NT2/D1 (cell line): ENCODE measurements around the gene SLC38A10.

Experiments
- DNase-seq: peaks from one replicate; pipeline ENCODE4 v3.0.0-alpha.2; 2011; ENCODE audit warnings: low read depth, low spot score
- H3K27me3 ChIP-seq: 2 replicates; pipeline ENCODE4 v1.6.0; 2011; ENCODE audit warnings: mild to moderate bottlenecking; ENCODE audit not compliant: insufficient read length, insufficient read depth
- H3K36me3 ChIP-seq: 2 replicates; pipeline ENCODE4 v1.6.1; 2011; ENCODE audit warnings: mild to moderate bottlenecking, low read length, mixed read lengths; ENCODE audit not compliant: insufficient read depth, insufficient read length
- H3K4me1 ChIP-seq: 2 replicates; pipeline ENCODE4 v1.5.1; 2011; ENCODE audit not compliant: insufficient read depth, insufficient read length
- H3K4me3 ChIP-seq: 2 replicates; pipeline ENCODE4 v1.5.1; 2011; ENCODE audit warnings: low read depth; ENCODE audit not compliant: insufficient read length
- H3K9ac ChIP-seq: 2 replicates; pipeline ENCODE4 v1.6.0; 2011; ENCODE audit warnings: low read depth; ENCODE audit not compliant: insufficient read length
- H3K9me3 ChIP-seq: 2 replicates; pipeline ENCODE4 v1.5.1; 2011; ENCODE audit warnings: mild to moderate bottlenecking, low read length; ENCODE audit not compliant: insufficient read depth
- SUZ12 ChIP-seq: IDR thresholded peaks from 2 replicates; pipeline ENCODE4 v1.6.1; 2011; ENCODE audit not compliant: insufficient read length, insufficient read depth; ENCODE audit errors: extremely low read depth
- YY1 ChIP-seq: IDR thresholded peaks from 2 replicates; pipeline ENCODE4 v1.6.1; 2011; ENCODE audit not compliant: insufficient read length, insufficient read depth
- ZNF274 ChIP-seq: IDR thresholded peaks from 2 replicates; pipeline ENCODE4 v1.6.1; 2011; ENCODE audit warnings: mild to moderate bottlenecking, low read depth, low read length

SLC38A10 gene

DNA sequence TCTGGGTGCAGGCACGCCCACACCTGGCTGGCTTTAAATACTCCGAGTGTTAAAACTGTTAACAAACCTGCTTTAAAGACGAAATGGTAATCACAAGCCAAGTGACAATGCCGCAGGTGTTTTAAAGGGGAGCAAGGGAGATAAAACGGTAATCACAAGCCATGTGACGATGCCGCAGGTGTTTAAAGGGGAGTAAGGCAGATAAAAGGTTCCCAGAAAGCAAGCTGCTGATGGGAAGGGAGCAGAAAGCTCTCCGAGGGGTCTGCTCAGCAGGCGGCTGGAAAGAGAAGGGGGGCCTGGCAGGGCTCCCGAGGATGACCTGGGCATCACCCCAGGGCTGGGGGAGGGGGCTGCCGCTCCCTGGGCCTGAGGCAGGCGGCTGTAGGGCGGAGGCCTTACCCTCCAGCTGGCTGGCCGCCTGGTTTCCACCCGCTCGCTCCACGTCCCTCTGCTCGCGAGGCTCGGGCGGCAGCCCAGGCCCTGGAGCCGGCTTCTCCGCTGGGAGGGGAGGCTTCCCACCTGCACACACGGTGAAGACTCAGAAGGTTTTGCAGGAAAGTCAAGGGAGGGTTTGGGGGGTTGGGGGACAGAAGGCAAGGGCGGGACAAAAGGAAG lies 43.9 kb downstream of the SLC38A10 start:
- Histone ChIP-seq H3K9ac (no peak overlapping the region), H3K9me3 (no peaks in the 10 kb centered on the region), H3K4me3 (no peak overlapping the region), H3K27me3 (no peaks in the 10 kb centered on the region), H3K4me1 (peaks cover 35% of the 10 kb centered on the region), H3K36me3 (peaks cover 55% of the 10 kb centered on the region)
- DNase-seq = no peak
- TF ChIP-seq ZNF274 (no peak), YY1 (no peak), SUZ12 (no peak)

DNA sequence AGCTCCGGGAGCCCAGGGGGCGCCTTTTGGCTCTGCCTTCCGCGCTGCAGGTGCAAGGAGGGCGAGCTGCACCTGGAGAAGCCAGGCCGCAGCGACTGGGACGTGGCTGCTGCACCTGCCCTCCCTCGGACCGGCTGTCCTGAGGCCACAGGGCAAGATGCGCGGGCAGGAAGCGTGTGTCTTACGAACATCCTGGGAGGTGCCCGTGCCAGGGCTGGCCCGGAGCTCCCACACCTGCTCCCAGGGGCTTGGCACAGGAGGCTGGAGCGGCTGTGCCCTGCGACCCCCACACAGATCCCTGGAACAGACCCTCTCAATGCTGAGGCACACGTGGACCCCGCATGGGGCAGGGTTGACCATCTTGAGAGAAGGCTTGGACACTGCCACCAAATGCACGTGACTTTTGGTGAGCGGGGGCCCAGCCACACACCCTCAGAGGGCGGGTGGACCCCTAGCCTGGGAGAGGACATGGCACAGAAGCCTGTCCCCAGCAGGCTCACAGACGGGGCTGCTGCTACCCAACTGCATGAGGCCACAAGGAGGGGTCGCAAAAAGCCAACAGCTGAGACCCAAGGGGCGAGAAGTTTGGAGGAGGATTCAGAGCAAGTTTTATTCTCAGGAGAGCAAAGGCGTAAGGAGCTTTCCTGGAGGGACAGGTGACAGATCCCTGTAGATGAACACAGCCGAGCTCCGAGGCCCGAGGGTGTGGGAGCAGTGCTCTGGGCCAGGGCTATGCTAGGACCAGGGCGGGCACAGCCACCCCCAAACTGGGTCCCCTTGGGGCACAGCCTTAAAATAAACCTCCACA lies 44.6 kb downstream of the SLC38A10 start:
- H3K27me3 ChIP-seq = no peaks in the 10 kb centered on the region
- DNase-seq = no peak
- no peak for TF ChIP-seq ZNF274
- TF ChIP-seq SUZ12 = no peak
- no peak for TF ChIP-seq YY1
- H3K4me3 ChIP-seq = no peak overlapping the region
- H3K36me3 ChIP-seq = peaks cover 59% of the 10 kb centered on the region
- H3K9me3 ChIP-seq = no peaks in the 10 kb centered on the region
- H3K9ac ChIP-seq = no peak overlapping the region
- peaks cover 33% of the 10 kb centered on the region for H3K4me1 ChIP-seq

DNA sequence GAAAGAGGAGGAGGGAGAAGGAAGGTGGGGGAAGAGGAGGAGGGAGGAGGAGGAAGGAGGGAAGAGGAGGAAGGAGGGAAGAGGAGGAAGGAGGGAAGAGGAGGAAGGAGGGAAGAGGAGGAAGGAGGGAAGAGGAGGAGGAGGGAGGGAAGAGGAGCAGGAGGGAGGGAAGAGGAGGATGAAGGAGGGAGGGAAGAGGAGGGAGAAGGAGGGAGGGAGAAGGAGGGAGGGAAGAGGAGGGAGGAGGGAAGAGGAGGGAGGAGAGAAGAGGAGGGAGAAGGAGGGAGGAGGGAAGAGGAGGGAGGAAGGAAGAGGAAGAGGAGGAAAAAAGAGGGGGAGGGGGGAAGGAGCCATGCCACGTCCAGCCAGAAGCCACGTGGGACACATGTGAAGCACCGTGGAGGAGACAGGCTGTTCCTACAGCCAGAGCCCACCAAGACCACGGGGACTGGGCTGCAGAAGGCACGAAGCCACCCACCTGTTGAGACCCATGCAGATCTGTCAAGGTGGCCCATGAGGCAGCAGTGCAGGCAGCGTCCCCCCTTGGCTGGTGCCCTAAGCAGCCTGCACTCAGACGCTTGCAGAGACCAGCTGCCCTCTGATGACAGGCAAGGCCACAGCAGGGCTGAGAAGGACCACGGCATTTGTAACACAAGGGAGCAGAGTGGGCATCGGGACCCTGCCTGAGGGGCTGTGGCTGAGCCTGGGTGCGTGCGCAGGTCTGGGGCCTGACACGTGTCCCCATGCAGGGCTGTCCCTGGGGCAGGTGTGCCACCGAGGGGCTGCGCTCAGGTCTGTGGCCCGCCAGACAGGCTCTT lies 45.7 kb downstream of the SLC38A10 start:
- no peak overlapping the region for H3K4me3 ChIP-seq
- H3K36me3 ChIP-seq = peaks cover 66% of the 10 kb centered on the region

DNA sequence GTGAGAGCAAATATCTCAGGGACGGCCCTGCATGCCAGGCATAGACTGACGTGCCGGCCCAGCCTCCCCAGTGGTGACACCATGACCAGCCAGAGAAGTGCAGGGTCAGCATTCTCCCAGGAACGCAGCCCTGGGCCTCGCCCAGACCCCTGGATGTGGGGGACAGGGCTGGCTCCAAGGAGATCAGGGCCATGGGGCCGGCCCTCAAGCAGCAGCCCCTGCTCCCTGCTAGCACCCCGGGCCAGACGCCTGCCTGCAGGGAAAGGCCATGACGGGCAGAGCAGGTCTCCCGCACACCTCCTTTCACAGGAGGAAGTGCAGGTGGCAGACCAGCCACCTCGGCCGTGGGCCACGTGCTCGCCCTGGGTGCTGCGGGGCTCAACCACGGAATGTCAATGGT lies 46.5 kb downstream of the SLC38A10 start:
- Histone ChIP-seq H3K27me3 (no peaks in the 10 kb centered on the region), H3K4me1 (peaks cover 37% of the 10 kb centered on the region), H3K9ac (no peak overlapping the region), H3K36me3 (peaks cover 66% of the 10 kb centered on the region), H3K9me3 (no peaks in the 10 kb centered on the region), H3K4me3 (no peak overlapping the region)
- no peak for TF ChIP-seq ZNF274
- no peak for TF ChIP-seq SUZ12
- TF ChIP-seq YY1 = no peak
- no peak for DNase-seq

More for the DNA sequence above, 45.7 kb downstream of the SLC38A10 start:
- H3K9me3 ChIP-seq = no peaks in the 10 kb centered on the region
- H3K9ac ChIP-seq = no peak overlapping the region
- DNase-seq = no peak
- no peak for TF ChIP-seq ZNF274
- no peak for TF ChIP-seq SUZ12
- no peak for TF ChIP-seq YY1
- no peaks in the 10 kb centered on the region for H3K27me3 ChIP-seq
- peaks cover 34% of the 10 kb centered on the region for H3K4me1 ChIP-seq

DNA sequence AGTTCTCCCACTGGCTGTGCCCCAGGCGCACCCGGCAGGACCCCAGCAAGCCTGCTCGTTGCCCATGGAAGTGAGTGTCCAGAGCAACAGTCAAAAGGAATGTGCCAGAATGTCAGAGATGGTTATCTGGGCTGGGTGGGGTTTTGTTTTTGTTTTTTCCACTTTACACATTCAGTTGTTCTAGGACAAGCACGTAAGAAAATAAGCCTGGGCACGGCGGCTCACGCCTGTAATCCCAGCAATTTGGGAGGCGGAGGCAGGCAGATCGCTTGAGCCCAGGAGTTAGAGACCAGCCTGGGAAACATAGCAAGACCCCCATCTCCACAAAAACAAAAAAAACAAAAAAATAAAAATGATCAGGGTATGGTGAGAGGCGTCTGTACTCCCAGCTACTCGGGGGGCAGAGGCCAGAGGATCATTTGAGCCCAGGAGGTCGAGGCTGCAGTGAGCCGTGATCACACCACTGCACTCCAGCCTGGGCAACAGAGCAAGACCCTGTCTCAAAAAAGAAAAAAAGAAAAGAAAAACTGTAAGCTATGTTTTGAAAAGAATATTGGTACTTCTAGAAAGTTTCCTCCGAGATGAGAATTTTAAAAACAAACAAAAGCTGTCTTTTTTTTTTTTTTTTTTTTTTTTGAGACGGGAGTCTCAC lies 47.6 kb downstream of the SLC38A10 start:
- DNase-seq = no peak
- H3K27me3 ChIP-seq = no peaks in the 10 kb centered on the region
- H3K4me3 ChIP-seq = no peak overlapping the region
- H3K9me3 ChIP-seq = no peaks in the 10 kb centered on the region
- TF ChIP-seq ZNF274 = no peak
- no peak for TF ChIP-seq YY1
- TF ChIP-seq SUZ12 = no peak
- peaks cover 37% of the 10 kb centered on the region for H3K4me1 ChIP-seq
- no peak overlapping the region for H3K9ac ChIP-seq
- H3K36me3 ChIP-seq = peaks cover 67% of the 10 kb centered on the region

DNA sequence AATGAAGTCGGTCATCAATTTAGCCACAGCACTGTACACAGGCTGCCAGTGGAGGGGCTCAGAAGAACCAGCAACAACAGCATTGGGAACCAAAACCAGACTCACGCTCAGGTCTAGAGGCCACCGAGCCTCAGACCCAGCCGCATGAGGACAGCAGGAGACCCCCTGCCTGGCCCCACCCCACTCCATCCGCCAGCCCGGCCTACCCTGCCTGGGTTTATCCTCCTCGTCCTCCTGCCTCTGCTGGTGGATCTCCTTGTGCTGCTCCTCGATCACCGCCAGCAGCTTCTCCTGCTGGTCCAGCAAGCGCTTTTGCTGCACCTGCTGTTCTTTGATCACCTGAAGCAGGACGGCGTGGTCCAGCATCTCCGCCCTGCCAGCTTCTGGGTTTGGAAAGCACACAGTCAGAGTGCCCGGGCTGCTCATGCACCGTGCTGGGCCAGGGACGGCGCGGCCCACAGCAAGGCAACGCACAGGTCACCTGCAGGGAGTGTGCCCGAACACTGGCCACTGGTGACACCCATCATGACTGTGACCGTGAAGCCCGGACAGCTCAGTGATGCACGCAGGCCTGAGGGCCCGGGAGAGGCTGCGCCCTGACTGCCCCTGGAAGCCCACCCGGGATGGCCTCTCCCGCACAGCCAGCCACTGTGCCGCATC lies 48.3 kb downstream of the SLC38A10 start:
- no peaks in the 10 kb centered on the region for H3K9me3 ChIP-seq
- H3K27me3 ChIP-seq = no peaks in the 10 kb centered on the region
- DNase-seq = no peak
- no peak overlapping the region for H3K4me3 ChIP-seq
- peaks cover 66% of the 10 kb centered on the region for H3K36me3 ChIP-seq
- no peak overlapping the region for H3K9ac ChIP-seq
- H3K4me1 ChIP-seq = peaks cover 37% of the 10 kb centered on the region
- TF ChIP-seq YY1 (no peak), ZNF274 (no peak)
